Measurements from ENCODE around the gene GATA6. TPM values are rescaled to one million over a fixed set of nuclear protein-coding genes. Genes with fewer than 3 reads are reported as not detected.

Gene GATA6
- polyA plus RNA-seq, 1 of the 3 experiments (the other 2 are of a cell fraction) = not detected

DNA sequence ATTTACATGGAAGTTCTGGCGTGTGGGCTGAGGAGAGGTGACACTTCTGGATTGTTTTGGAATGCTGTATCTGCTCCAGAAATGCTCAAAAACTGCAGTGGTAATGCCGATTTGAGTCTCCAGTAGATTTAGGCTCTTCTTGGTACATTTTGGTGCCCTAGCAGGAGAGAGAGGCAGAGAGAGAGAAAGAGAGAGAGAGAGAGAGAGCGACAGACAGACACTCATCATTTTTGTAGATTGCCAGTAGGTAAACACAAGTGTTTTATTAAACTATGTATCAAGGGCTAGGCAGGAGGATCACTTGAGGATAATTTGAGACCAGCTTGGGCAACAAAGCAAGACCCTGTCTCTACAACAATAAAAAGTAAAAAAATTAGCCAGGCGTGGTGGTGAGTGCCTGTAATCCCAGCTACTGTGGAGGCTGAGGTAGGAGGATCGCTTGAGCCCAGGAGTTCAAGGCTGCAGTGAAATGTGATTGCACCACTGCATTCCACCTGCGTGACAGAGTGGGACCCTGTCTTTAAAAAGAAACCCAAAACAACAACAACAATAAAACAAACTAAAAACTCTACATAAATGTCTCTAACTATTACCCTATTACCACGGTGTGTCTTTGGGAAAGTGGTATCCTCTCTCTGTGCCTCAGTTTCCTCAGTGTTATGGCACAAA, 60.2 kb downstream of the GATA6 start:
- H3K4me1 ChIP-seq (ENCODE audit: control insufficient read depth in 1 of 2, insufficient read depth in 2 of 2, low read depth in 1 of 2, low read length in 1 of 2) = no peaks in the 10 kb centered on the region
- peaks cover 8% of the 10 kb centered on the region; the same call in 1 of the 2 replicates for H3K27me3 ChIP-seq (ENCODE audit: insufficient read depth)
- H3K9ac ChIP-seq = no peak overlapping the region
- whole genome bisulfite sequencing (ENCODE audit: low lambda C conversion rate) = 9% methylated on average over 7 of the region's 7 CpGs
- CTCF ChIA-PET = no interaction called here
- H3K27ac ChIP-seq (ENCODE audit: low read depth in 2 of 2, low read length in 1 of 2) = no peak overlapping the region
- H3K79me2 ChIP-seq (ENCODE audit: insufficient read depth) = no peaks in the 10 kb centered on the region
- no peaks in the 10 kb centered on the region for H3K9me3 ChIP-seq
- no peaks in the 10 kb centered on the region; the same call in 1 of the 2 replicates for H4K20me1 ChIP-seq (ENCODE audit: insufficient read depth)
- H3F3A ChIP-seq (replicated peaks; ENCODE audit: insufficient read depth) = no peaks in the 10 kb centered on the region
- no peak overlapping the region for H2AFZ ChIP-seq (ENCODE audit: low read depth)
- no peak for TF ChIP-seq ELF1 (IDR thresholded peaks at IDR 0.05)
- TF ChIP-seq, protein P1, sequence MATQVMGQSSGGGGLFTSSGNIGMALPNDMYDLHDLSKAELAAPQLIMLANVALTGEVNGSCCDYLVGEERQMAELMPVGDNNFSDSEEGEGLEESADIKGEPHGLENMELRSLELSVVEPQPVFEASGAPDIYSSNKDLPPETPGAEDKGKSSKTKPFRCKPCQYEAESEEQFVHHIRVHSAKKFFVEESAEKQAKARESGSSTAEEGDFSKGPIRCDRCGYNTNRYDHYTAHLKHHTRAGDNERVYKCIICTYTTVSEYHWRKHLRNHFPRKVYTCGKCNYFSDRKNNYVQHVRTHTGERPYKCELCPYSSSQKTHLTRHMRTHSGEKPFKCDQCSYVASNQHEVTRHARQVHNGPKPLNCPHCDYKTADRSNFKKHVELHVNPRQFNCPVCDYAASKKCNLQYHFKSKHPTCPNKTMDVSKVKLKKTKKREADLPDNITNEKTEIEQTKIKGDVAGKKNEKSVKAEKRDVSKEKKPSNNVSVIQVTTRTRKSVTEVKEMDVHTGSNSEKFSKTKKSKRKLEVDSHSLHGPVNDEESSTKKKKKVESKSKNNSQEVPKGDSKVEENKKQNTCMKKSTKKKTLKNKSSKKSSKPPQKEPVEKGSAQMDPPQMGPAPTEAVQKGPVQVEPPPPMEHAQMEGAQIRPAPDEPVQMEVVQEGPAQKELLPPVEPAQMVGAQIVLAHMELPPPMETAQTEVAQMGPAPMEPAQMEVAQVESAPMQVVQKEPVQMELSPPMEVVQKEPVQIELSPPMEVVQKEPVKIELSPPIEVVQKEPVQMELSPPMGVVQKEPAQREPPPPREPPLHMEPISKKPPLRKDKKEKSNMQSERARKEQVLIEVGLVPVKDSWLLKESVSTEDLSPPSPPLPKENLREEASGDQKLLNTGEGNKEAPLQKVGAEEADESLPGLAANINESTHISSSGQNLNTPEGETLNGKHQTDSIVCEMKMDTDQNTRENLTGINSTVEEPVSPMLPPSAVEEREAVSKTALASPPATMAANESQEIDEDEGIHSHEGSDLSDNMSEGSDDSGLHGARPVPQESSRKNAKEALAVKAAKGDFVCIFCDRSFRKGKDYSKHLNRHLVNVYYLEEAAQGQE (IDR thresholded peaks at IDR 0.05; ENCODE audit: low read depth, low read length) = no peak
- no peak for TF ChIP-seq GABPA (IDR thresholded peaks at IDR 0.05; ENCODE audit: low read depth)
- TF ChIP-seq SIN3A (IDR thresholded peaks at IDR 0.05; ENCODE audit: borderline replicate concordance, low read depth, low read length) = no peak
- TF ChIP-seq TEAD4 (IDR thresholded peaks at IDR 0.05; ENCODE audit: borderline replicate concordance, insufficient read depth) = no peak
- no peak for TF ChIP-seq RFX5 (IDR thresholded peaks at IDR 0.05; ENCODE audit: low read length)
- no peak for TF ChIP-seq NRF1 (IDR thresholded peaks at IDR 0.05; ENCODE audit: low read depth, low read length)
- TF ChIP-seq YY1 (IDR thresholded peaks at IDR 0.05; ENCODE audit: low read depth) = no peak
- no peak for TF ChIP-seq FOSL2 (IDR thresholded peaks at IDR 0.05; ENCODE audit: borderline replicate concordance, low read depth)
- TF ChIP-seq EP300 (IDR thresholded peaks at IDR 0.05; ENCODE audit: borderline replicate concordance in 1 of 2, low read depth in 1 of 2, low read length in 1 of 2) = no peak
- TF ChIP-seq, protein P2, sequence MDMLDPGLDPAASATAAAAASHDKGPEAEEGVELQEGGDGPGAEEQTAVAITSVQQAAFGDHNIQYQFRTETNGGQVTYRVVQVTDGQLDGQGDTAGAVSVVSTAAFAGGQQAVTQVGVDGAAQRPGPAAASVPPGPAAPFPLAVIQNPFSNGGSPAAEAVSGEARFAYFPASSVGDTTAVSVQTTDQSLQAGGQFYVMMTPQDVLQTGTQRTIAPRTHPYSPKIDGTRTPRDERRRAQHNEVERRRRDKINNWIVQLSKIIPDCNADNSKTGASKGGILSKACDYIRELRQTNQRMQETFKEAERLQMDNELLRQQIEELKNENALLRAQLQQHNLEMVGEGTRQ (IDR thresholded peaks at IDR 0.05; ENCODE audit: borderline replicate concordance, low read depth, low read length) = no peak
- TF ChIP-seq CHD2 (IDR thresholded peaks at IDR 0.05; ENCODE audit: low read length, partially characterized antibody) = no peak
- no peak for TF ChIP-seq EZH2phosphoT487 (IDR thresholded peaks at IDR 0.05; ENCODE audit: borderline replicate concordance, low read depth)
- TF ChIP-seq, protein P3, sequence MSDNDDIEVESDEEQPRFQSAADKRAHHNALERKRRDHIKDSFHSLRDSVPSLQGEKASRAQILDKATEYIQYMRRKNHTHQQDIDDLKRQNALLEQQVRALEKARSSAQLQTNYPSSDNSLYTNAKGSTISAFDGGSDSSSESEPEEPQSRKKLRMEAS (IDR thresholded peaks at IDR 0.05; ENCODE audit: low read depth) = no peak
- TF ChIP-seq MEF2A (IDR thresholded peaks at IDR 0.05; ENCODE audit: borderline replicate concordance, low read depth) = no peak
- TF ChIP-seq TAF1 (IDR thresholded peaks at IDR 0.05; ENCODE audit: borderline replicate concordance, low read depth, low read length) = no peak
- TF ChIP-seq, protein P4, sequence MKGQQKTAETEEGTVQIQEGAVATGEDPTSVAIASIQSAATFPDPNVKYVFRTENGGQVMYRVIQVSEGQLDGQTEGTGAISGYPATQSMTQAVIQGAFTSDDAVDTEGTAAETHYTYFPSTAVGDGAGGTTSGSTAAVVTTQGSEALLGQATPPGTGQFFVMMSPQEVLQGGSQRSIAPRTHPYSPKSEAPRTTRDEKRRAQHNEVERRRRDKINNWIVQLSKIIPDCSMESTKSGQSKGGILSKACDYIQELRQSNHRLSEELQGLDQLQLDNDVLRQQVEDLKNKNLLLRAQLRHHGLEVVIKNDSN (IDR thresholded peaks at IDR 0.05; ENCODE audit: borderline replicate concordance, low read depth) = no peak
- POLR2A ChIA-PET = no interaction called here
- no peak for DNase-seq
- H3K9me2 ChIP-seq = no peaks in the 10 kb centered on the region
- no peak overlapping the region for H3K4me3 ChIP-seq (ENCODE audit: low read depth in 2 of 2, low read length in 1 of 2)
- no peaks in the 10 kb centered on the region for H3K36me3 ChIP-seq (replicated peaks in 1 of 2; ENCODE audit: control insufficient read depth in 1 of 2, insufficient read depth in 2 of 2, low read length in 1 of 2)
- H3K4me2 ChIP-seq = no peak overlapping the region

All from SK-N-SH (cell line).